Measurements from ENCODE around the gene VAMP1.

DNA sequence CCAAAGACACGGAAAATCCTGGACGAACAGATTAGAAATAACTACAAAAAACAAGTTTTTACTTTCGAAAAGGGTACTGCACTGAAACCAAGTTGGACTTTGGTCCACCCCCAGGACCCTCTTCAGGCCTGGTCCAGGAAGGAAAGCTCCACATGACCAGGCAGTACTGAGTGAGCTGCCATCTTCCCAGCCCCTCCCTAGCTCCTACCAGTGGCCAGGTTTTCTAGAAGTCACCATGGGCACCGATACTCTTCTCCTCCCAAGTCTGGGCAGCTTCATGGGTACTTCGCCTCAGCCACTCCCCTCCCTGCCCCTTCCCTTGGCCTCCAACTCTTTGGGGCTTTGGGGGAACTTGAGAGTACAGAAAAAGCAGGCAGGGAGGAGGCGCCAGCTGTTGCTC, 6.6 kb downstream of the VAMP1 start:
- TF ChIP-seq, protein P1, sequence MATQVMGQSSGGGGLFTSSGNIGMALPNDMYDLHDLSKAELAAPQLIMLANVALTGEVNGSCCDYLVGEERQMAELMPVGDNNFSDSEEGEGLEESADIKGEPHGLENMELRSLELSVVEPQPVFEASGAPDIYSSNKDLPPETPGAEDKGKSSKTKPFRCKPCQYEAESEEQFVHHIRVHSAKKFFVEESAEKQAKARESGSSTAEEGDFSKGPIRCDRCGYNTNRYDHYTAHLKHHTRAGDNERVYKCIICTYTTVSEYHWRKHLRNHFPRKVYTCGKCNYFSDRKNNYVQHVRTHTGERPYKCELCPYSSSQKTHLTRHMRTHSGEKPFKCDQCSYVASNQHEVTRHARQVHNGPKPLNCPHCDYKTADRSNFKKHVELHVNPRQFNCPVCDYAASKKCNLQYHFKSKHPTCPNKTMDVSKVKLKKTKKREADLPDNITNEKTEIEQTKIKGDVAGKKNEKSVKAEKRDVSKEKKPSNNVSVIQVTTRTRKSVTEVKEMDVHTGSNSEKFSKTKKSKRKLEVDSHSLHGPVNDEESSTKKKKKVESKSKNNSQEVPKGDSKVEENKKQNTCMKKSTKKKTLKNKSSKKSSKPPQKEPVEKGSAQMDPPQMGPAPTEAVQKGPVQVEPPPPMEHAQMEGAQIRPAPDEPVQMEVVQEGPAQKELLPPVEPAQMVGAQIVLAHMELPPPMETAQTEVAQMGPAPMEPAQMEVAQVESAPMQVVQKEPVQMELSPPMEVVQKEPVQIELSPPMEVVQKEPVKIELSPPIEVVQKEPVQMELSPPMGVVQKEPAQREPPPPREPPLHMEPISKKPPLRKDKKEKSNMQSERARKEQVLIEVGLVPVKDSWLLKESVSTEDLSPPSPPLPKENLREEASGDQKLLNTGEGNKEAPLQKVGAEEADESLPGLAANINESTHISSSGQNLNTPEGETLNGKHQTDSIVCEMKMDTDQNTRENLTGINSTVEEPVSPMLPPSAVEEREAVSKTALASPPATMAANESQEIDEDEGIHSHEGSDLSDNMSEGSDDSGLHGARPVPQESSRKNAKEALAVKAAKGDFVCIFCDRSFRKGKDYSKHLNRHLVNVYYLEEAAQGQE (IDR thresholded peaks at IDR 0.05; ENCODE audit: low read depth, low read length), result no peak
- TF ChIP-seq NFYA (IDR thresholded peaks at IDR 0.05; ENCODE audit: borderline replicate concordance, low read depth, low read length), result no peak
- TF ChIP-seq, protein P2, sequence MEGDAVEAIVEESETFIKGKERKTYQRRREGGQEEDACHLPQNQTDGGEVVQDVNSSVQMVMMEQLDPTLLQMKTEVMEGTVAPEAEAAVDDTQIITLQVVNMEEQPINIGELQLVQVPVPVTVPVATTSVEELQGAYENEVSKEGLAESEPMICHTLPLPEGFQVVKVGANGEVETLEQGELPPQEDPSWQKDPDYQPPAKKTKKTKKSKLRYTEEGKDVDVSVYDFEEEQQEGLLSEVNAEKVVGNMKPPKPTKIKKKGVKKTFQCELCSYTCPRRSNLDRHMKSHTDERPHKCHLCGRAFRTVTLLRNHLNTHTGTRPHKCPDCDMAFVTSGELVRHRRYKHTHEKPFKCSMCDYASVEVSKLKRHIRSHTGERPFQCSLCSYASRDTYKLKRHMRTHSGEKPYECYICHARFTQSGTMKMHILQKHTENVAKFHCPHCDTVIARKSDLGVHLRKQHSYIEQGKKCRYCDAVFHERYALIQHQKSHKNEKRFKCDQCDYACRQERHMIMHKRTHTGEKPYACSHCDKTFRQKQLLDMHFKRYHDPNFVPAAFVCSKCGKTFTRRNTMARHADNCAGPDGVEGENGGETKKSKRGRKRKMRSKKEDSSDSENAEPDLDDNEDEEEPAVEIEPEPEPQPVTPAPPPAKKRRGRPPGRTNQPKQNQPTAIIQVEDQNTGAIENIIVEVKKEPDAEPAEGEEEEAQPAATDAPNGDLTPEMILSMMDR (IDR thresholded peaks at IDR 0.05 in 2 of 3, conservative IDR thresholded peaks at IDR 0.05 in 1 of 3; ENCODE audit: control insufficient read depth in 2 of 3, extremely low read depth in 1 of 3, insufficient read depth in 1 of 3, low read depth in 3 of 3, low read length in 3 of 3), result no peak
- TF ChIP-seq, protein P3, sequence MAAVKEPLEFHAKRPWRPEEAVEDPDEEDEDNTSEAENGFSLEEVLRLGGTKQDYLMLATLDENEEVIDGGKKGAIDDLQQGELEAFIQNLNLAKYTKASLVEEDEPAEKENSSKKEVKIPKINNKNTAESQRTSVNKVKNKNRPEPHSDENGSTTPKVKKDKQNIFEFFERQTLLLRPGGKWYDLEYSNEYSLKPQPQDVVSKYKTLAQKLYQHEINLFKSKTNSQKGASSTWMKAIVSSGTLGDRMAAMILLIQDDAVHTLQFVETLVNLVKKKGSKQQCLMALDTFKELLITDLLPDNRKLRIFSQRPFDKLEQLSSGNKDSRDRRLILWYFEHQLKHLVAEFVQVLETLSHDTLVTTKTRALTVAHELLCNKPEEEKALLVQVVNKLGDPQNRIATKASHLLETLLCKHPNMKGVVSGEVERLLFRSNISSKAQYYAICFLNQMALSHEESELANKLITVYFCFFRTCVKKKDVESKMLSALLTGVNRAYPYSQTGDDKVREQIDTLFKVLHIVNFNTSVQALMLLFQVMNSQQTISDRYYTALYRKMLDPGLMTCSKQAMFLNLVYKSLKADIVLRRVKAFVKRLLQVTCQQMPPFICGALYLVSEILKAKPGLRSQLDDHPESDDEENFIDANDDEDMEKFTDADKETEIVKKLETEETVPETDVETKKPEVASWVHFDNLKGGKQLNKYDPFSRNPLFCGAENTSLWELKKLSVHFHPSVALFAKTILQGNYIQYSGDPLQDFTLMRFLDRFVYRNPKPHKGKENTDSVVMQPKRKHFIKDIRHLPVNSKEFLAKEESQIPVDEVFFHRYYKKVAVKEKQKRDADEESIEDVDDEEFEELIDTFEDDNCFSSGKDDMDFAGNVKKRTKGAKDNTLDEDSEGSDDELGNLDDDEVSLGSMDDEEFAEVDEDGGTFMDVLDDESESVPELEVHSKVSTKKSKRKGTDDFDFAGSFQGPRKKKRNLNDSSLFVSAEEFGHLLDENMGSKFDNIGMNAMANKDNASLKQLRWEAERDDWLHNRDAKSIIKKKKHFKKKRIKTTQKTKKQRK (IDR thresholded peaks at IDR 0.05; ENCODE audit: low read depth, low read length), result no peak
